CD4-positive, CD25-positive, alpha-beta regulatory T cell (primary cell): Measurements from ENCODE around the gene PHF23. TPM values are rescaled to one million over a fixed set of nuclear protein-coding genes. Genes with fewer than 3 reads are reported as not detected.

Source experiments
- ATAC-seq, 2 donors: fragments of 150-1000 bp; cut with Tn5 transposase; one replicate each; pipeline ENCODE4 v1.10.0; 2021; ENCODE audit warnings: low read depth in 2 of 2, moderate number of reproducible peaks in 2 of 2, moderate library complexity in 1 of 2
- DNase-seq, 3 donors: peaks; one replicate each; pipeline versions ENCODE4 v3.0.0 to v3.0.0-alpha.2; 2012 to 2022; ENCODE audit warnings: mixed read lengths in 1 of 3
- H3K27ac ChIP-seq: one replicate; pipeline ENCODE4 v1.7.0; 2013; ENCODE audit warnings: mild to moderate bottlenecking, low read length; ENCODE audit not compliant: insufficient read depth, poor library complexity, severe bottlenecking
- H3K27me3 ChIP-seq: one replicate; pipeline ENCODE4 v1.7.0; 2013; ENCODE audit warnings: low read length; ENCODE audit not compliant: control insufficient read depth, insufficient read depth
- H3K36me3 ChIP-seq: one replicate; pipeline ENCODE4 v1.7.0; 2013; ENCODE audit warnings: mild to moderate bottlenecking, low read length, moderate library complexity; ENCODE audit not compliant: control insufficient read depth, insufficient read depth
- H3K4me1 ChIP-seq: 2 replicates; pipeline ENCODE4 v1.7.0; 2013; ENCODE audit warnings: mild to moderate bottlenecking, low read length; ENCODE audit not compliant: insufficient read depth, control insufficient read depth, poor library complexity, severe bottlenecking
- H3K4me3 ChIP-seq: one replicate; pipeline ENCODE4 v1.7.0; 2013; ENCODE audit warnings: low read depth, mild to moderate bottlenecking, low read length, moderate library complexity
- H3K9me3 ChIP-seq, 2 experiments: 1 replicate in 1 of 2; 2 replicates in 1 of 2; pipeline ENCODE4 v1.7.0; 2013; ENCODE audit warnings: low read length in 2 of 2, mild to moderate bottlenecking in 1 of 2, moderate library complexity in 1 of 2; ENCODE audit not compliant: control insufficient read depth in 2 of 2
- H3K27ac Mint-ChIP-seq, 3 donors: one replicate each; pipeline ENCODE4 v1.8.0; 2020 to 2022; ENCODE audit warnings: mild to moderate bottlenecking in 3 of 3, mixed read lengths in 3 of 3, moderate library complexity in 2 of 3
- H3K27me3 Mint-ChIP-seq: one replicate; pipeline ENCODE4 v1.8.0; 2022; ENCODE audit warnings: mild to moderate bottlenecking, mixed read lengths
- H3K36me3 Mint-ChIP-seq: one replicate; pipeline ENCODE4 v1.8.0; 2020; ENCODE audit warnings: mixed read lengths
- H3K4me1 Mint-ChIP-seq, 4 donors: one replicate each; pipeline ENCODE4 v1.8.0; 2020 to 2022; ENCODE audit warnings: mixed read lengths in 4 of 4, mild to moderate bottlenecking in 1 of 4
- H3K4me3 Mint-ChIP-seq, 4 donors: one replicate each; pipeline ENCODE4 v1.8.0; 2020 to 2022; ENCODE audit warnings: mild to moderate bottlenecking in 4 of 4, mixed read lengths in 4 of 4, moderate library complexity in 3 of 4
- H3K9me3 Mint-ChIP-seq, 7 donors: one replicate each; pipeline ENCODE4 v1.8.0; 2020 to 2022; ENCODE audit warnings: mixed read lengths in 7 of 7, mild to moderate bottlenecking in 3 of 7, moderate library complexity in 2 of 7
- polyA plus RNA-seq, 4 donors: library from polyadenylated mRNA; unstranded; fragments of 300-500 nt; fragmentation: Illumina TruSeq; gene quantifications; one replicate each; pipeline ENCODE4 v1.2.3, GENCODE V29; 2021
- total RNA-seq: library from RNA; stranded (reverse); gene quantifications from one replicate; pipeline ENCODE4 v1.2.3, GENCODE V29; 2022

PHF23 gene
- total and polyA plus RNA-seq, 5 donors from 2014 or later = 16.0 to 24.8 (median 20.6) TPM

GRCh38 chr17:7204336-7204735 lies 34.9 kb downstream of the PHF23 start:
- Histone ChIP-seq H3K4me3 (peak overlapping the region; percentile 44), H3K27me3 (no peaks in the 10 kb centered on the region), H3K4me1 (peaks cover 17% of the 10 kb centered on the region), H3K9me3 (no peaks in the 10 kb centered on the region), H3K36me3 (no peaks in the 10 kb centered on the region), H3K27ac (peak overlapping the region; percentile 91)
- ATAC-seq (peak in 1 of 2 donors; percentile 3), DNase-seq (no peak)
- peaks cover 0 to 41% (median 21%) of the 10 kb centered on the region in 4 donors for H3K4me1 Mint-ChIP-seq
- H3K4me3 Mint-ChIP-seq = peak overlapping the region; percentile 74 to 95 (median 86)
- peaks cover 12% of the 10 kb centered on the region for H3K36me3 Mint-ChIP-seq
- H3K27me3 Mint-ChIP-seq = peaks cover 5% of the 10 kb centered on the region
- H3K27ac Mint-ChIP-seq = peak overlapping the region; percentile 58 to 96 (median 94)
- peaks cover 0 to 1% (median 0%) of the 10 kb centered on the region in 7 donors for H3K9me3 Mint-ChIP-seq

- peak overlapping the region in 2 of 3 donors; percentile 94 to 96 for H3K27ac Mint-ChIP-seq
- H3K4me1 Mint-ChIP-seq = peaks cover 0 to 40% (median 20%) of the 10 kb centered on the region in 4 donors
- Histone ChIP-seq H3K9me3 (no peaks in the 10 kb centered on the region), H3K4me3 (no peak overlapping the region), H3K27me3 (no peaks in the 10 kb centered on the region), H3K27ac (no peak overlapping the region), H3K36me3 (no peaks in the 10 kb centered on the region), H3K4me1 (peaks cover 17% of the 10 kb centered on the region)
- peaks cover 0 to 1% (median 0%) of the 10 kb centered on the region in 7 donors for H3K9me3 Mint-ChIP-seq
- H3K27me3 Mint-ChIP-seq = peaks cover 5% of the 10 kb centered on the region
- DNase-seq (no peak), ATAC-seq (no peak)
- peak overlapping the region in 2 of 4 donors; percentile 70 to 89 for H3K4me3 Mint-ChIP-seq
- peaks cover 12% of the 10 kb centered on the region for H3K36me3 Mint-ChIP-seq
Observed at GRCh38 chr17:7203391-7203790, 35.9 kb downstream of the PHF23 start.

GRCh38 chr17:7196651-7197401 lies 42.4 kb downstream of the PHF23 start:
- Mint-ChIP-seq H3K9me3 (no peaks in the 10 kb centered on the region), H3K27ac (no peak overlapping the region), H3K27me3 (no peaks in the 10 kb centered on the region), H3K4me3 (no peak overlapping the region), H3K4me1 (no peaks in the 10 kb centered on the region), H3K36me3 (peaks cover 15% of the 10 kb centered on the region)
- H3K4me3 ChIP-seq = no peak overlapping the region
- H3K9me3 ChIP-seq = no peaks in the 10 kb centered on the region
- ATAC-seq (no peak), DNase-seq (no peak)
- no peaks in the 10 kb centered on the region for H3K27me3 ChIP-seq
- H3K4me1 ChIP-seq = no peaks in the 10 kb centered on the region
- no peak overlapping the region for H3K27ac ChIP-seq
- no peaks in the 10 kb centered on the region for H3K36me3 ChIP-seq

- H3K27me3 Mint-ChIP-seq = no peaks in the 10 kb centered on the region
- H3K36me3 Mint-ChIP-seq = peaks cover 11% of the 10 kb centered on the region
- H3K9me3 Mint-ChIP-seq = no peaks in the 10 kb centered on the region
- no peaks in the 10 kb centered on the region for H3K27me3 ChIP-seq
- no peak overlapping the region for H3K27ac ChIP-seq
- H3K4me1 Mint-ChIP-seq = peaks cover 0 to 2% (median 0%) of the 10 kb centered on the region in 4 donors
- no peaks in the 10 kb centered on the region for H3K36me3 ChIP-seq
- DNase-seq (no peak), ATAC-seq (no peak)
- H3K4me3 ChIP-seq = no peak overlapping the region
- no peaks in the 10 kb centered on the region for H3K4me1 ChIP-seq
- H3K27ac Mint-ChIP-seq = no peak overlapping the region
- H3K4me3 Mint-ChIP-seq = no peak overlapping the region
- no peaks in the 10 kb centered on the region for H3K9me3 ChIP-seq
Observed at GRCh38 chr17:7195971-7196370, 43.3 kb downstream of the PHF23 start.

GRCh38 chr17:7192271-7192937 lies 46.9 kb downstream of the PHF23 start:
- Mint-ChIP-seq H3K36me3 (peaks cover 11% of the 10 kb centered on the region), H3K4me1 (peaks cover 0 to 2% (median 0%) of the 10 kb centered on the region in 4 donors), H3K27me3 (no peaks in the 10 kb centered on the region), H3K9me3 (no peaks in the 10 kb centered on the region), H3K4me3 (no peak overlapping the region), H3K27ac (no peak overlapping the region)
- H3K4me3 ChIP-seq = no peak overlapping the region
- ATAC-seq (no peak), DNase-seq (no peak)
- H3K27ac ChIP-seq = no peak overlapping the region
- H3K36me3 ChIP-seq = no peaks in the 10 kb centered on the region
- no peaks in the 10 kb centered on the region for H3K27me3 ChIP-seq
- no peaks in the 10 kb centered on the region for H3K9me3 ChIP-seq
- no peaks in the 10 kb centered on the region for H3K4me1 ChIP-seq

- peaks cover 11% of the 10 kb centered on the region for H3K36me3 Mint-ChIP-seq
- no peak overlapping the region for H3K27ac Mint-ChIP-seq
- no peaks in the 10 kb centered on the region for H3K9me3 Mint-ChIP-seq
- H3K4me3 Mint-ChIP-seq = no peak overlapping the region
- H3K4me1 Mint-ChIP-seq = peaks cover 0 to 2% (median under 1%) of the 10 kb centered on the region in 4 donors
- Histone ChIP-seq H3K27me3 (no peaks in the 10 kb centered on the region), H3K9me3 (no peaks in the 10 kb centered on the region), H3K27ac (no peak overlapping the region), H3K4me1 (no peaks in the 10 kb centered on the region), H3K36me3 (no peaks in the 10 kb centered on the region), H3K4me3 (no peak overlapping the region)
- peaks cover 1% of the 10 kb centered on the region for H3K27me3 Mint-ChIP-seq
- ATAC-seq (no peak), DNase-seq (no peak)
Observed at GRCh38 chr17:7191571-7192270, 47.5 kb downstream of the PHF23 start.

- H3K27ac Mint-ChIP-seq = no peak overlapping the region
Observed at GRCh38 chr17:7191069-7191468, 48.2 kb downstream of the PHF23 start.

More at GRCh38 chr17:7191069-7191468, 48.2 kb downstream of the PHF23 start:
- ATAC-seq (no peak), DNase-seq (no peak)
- no peaks in the 10 kb centered on the region for H3K9me3 Mint-ChIP-seq
- Histone ChIP-seq H3K4me1 (no peaks in the 10 kb centered on the region), H3K9me3 (no peaks in the 10 kb centered on the region), H3K27me3 (no peaks in the 10 kb centered on the region), H3K4me3 (no peak overlapping the region), H3K27ac (no peak overlapping the region), H3K36me3 (no peaks in the 10 kb centered on the region)
- peaks cover 0 to 8% (median 3%) of the 10 kb centered on the region in 4 donors for H3K4me1 Mint-ChIP-seq
- H3K4me3 Mint-ChIP-seq = no peak overlapping the region
- H3K27me3 Mint-ChIP-seq = peaks cover 7% of the 10 kb centered on the region
- H3K36me3 Mint-ChIP-seq = peaks cover 11% of the 10 kb centered on the region
